Stomach (tissue), 9 donors: ENCODE results near the gene DOLK. TPM values are rescaled to one million over a fixed set of nuclear protein-coding genes. Genes with fewer than 3 reads are reported as not detected.

Experiments
- DNase-seq, 2 donors: peaks; one replicate each; pipeline versions ENCODE4 v3.0.0 to v3.0.0-alpha.2; 2013 to 2019
- H3K27ac ChIP-seq, 5 donors: fragments of 200-600 bp in 4 of 5; sonication (generic) in 4 of 5; one replicate each; pipeline ENCODE4 v1.5.1; 2013 to 2019; ENCODE audit warnings: mild to moderate bottlenecking in 1 of 5, moderate library complexity in 1 of 5
- H3K27me3 ChIP-seq, 3 donors: fragments of 200-600 bp; sonication (generic); one replicate each; pipeline ENCODE4 v1.5.1; 2017 to 2019; ENCODE audit warnings: mixed run types in 1 of 3
- H3K36me3 ChIP-seq, 4 donors: fragments of 200-600 bp; sonication (generic); 1 replicate in 3 of 4; 2 replicates in 1 of 4; pipeline ENCODE4 v1.5.1; 2016 to 2019
- H3K4me1 ChIP-seq, 4 donors: fragments of 200-600 bp; sonication (generic); one replicate each; pipeline ENCODE4 v1.5.1; 2016 to 2019
- H3K4me3 ChIP-seq, 4 donors: fragments of 200-600 bp; sonication (generic) in 3 of 4; one replicate each; pipeline ENCODE4 v1.5.1; 2016 to 2019; ENCODE audit warnings: mild to moderate bottlenecking in 1 of 4
- H3K9me3 ChIP-seq, 4 donors: fragments of 200-600 bp; sonication (generic); one replicate each; pipeline ENCODE4 v1.5.1; 2016 to 2019
- EP300 ChIP-seq: sonication (generic); formaldehyde crosslinking; IDR thresholded peaks from one replicate; pipeline ENCODE4 v1.6.1; 2017; ENCODE audit warnings: antibody characterized with exemption
- POLR2A ChIP-seq, 4 donors: fragments of 450-650 bp; IDR thresholded peaks; one replicate each; pipeline ENCODE4 v1.6.1; 2016; ENCODE audit warnings: antibody characterized with exemption in 4 of 4, control low read depth in 2 of 4, mild to moderate bottlenecking in 1 of 4, moderate library complexity in 1 of 4
- POLR2AphosphoS5 ChIP-seq, 3 donors: sonication (generic); formaldehyde crosslinking; IDR thresholded peaks; one replicate each; pipeline ENCODE4 v1.6.1; 2016; ENCODE audit warnings: antibody characterized with exemption in 3 of 3
- WGBS, 5 donors: extraction: QIAGEN DNeasy Blood & Tissue Kit in 3 of 5; methylation state at CpG; one replicate each; pipeline versions ENCODE4 v1.1.5 to v1.1.7; 2013 to 2018; 5-methylcytosine and 5-hydroxymethylcytosine counted together
- intact Hi-C: fragments of 100-400 bp; cut with DNase I; formaldehyde crosslinking; loops from one replicate; pipeline ENCODE4 v1.15.1; 2023; ENCODE audit warnings: low total_unique reads
- polyA plus RNA-seq, 3 donors: library from polyadenylated mRNA; stranded (reverse); fragments of 200-250 nt; gene quantifications; one replicate each; pipeline ENCODE4 v1.2.3, GENCODE V29; 2013
- total RNA-seq, 5 donors: library from RNA; depleted of rRNA; stranded (reverse); fragments of >200 nt; gene quantifications; one replicate each; pipeline versions ENCODE4 v1.1.0 to v1.2.3, GENCODE V29; 2014 to 2016
- TF ChIP-seq, protein P1 (sequence below), 7 experiments: fragments of 450-650 bp in 4 of 7; fragments of 200-600 bp in 3 of 7; sonication (generic) in 3 of 7; IDR thresholded peaks; one replicate each; pipeline ENCODE4 v1.5.1; 2016 to 2019; ENCODE audit warnings: antibody characterized with exemption in 7 of 7, control low read depth in 2 of 7, mild to moderate bottlenecking in 1 of 7
- donor health status: healthy with polysubstance abuse.
- donor health status: Bipolar disorder and iron deficiency.
- donor health status: healthy.

The DOLK gene
- total and polyA plus RNA-seq, 8 donors = 0.58 to 17.1 (median 7.2) TPM

DNA sequence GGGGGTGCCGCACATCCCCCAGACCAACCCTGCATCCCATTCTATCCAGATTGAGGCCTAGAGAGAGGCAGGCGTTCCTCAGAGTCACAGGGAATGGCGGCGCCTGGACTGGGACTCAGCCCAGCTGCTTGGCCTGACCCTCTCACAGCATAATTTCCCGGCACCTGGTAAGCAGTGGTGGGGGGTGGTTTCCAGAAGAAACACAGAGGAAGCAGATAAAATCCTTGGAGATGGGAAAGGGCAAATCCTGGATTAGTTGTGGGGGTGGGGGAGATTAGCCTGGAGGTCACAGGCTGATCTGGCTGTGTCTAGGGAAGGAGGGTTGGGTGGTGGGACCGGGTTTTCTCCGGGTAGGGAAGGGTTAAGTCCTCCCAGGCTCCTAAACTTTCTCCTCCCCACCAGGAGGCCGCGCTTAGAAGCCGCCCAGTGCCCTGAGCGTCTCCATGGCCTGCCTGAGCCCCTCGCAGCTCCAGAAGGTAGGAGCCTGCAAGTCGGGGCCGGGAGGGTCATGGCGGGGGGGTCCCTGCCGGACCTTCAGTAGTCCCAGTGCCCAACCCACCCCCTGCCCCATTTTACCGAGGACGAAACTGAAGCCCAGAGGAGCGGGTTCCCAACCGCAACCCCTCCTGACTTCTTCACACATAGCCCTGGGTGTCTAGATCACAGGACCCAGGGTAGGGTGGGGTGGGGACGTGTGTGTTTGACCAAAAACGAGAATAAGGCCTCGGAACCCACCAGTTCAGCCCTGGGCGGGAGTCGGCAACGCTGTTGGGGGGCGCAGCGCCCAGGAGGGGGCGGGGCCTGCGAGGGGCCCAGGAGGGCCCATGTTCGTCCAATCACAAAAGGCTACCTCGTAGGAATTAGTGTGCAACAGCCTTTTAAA, 25.3 kb downstream of the DOLK start:
- H3K27ac ChIP-seq = peak overlapping the region; percentile 78 to 95 (median 90)
- no peaks in the 10 kb centered on the region for H3K27me3 ChIP-seq
- 3 to 14% (median 8%) methylated on average over 24 to 32 of the region's 32 CpGs for WGBS, 5 donors
- DNase-seq = peak; percentile 55 to 90
- TF ChIP-seq POLR2A (IDR thresholded peaks at IDR 0.05) = no peak
- no peak for TF ChIP-seq EP300
- no peak for TF ChIP-seq POLR2AphosphoS5 (IDR thresholded peaks at IDR 0.05)
- TF ChIP-seq, protein P1, sequence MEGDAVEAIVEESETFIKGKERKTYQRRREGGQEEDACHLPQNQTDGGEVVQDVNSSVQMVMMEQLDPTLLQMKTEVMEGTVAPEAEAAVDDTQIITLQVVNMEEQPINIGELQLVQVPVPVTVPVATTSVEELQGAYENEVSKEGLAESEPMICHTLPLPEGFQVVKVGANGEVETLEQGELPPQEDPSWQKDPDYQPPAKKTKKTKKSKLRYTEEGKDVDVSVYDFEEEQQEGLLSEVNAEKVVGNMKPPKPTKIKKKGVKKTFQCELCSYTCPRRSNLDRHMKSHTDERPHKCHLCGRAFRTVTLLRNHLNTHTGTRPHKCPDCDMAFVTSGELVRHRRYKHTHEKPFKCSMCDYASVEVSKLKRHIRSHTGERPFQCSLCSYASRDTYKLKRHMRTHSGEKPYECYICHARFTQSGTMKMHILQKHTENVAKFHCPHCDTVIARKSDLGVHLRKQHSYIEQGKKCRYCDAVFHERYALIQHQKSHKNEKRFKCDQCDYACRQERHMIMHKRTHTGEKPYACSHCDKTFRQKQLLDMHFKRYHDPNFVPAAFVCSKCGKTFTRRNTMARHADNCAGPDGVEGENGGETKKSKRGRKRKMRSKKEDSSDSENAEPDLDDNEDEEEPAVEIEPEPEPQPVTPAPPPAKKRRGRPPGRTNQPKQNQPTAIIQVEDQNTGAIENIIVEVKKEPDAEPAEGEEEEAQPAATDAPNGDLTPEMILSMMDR (IDR thresholded peaks at IDR 0.05) = peak in 1 of 7 experiments; percentile 6
- peak overlapping the region; percentile 52 to 71 (median 58) for H3K4me3 ChIP-seq
- H3K9me3 ChIP-seq = no peaks in the 10 kb centered on the region
- peaks cover 0 to 18% (median 13%) of the 10 kb centered on the region in 4 donors for H3K36me3 ChIP-seq
- H3K4me1 ChIP-seq = peaks cover 35 to 60% (median 48%) of the 10 kb centered on the region in 4 donors
- intact Hi-C loops = no loop called here

DNA sequence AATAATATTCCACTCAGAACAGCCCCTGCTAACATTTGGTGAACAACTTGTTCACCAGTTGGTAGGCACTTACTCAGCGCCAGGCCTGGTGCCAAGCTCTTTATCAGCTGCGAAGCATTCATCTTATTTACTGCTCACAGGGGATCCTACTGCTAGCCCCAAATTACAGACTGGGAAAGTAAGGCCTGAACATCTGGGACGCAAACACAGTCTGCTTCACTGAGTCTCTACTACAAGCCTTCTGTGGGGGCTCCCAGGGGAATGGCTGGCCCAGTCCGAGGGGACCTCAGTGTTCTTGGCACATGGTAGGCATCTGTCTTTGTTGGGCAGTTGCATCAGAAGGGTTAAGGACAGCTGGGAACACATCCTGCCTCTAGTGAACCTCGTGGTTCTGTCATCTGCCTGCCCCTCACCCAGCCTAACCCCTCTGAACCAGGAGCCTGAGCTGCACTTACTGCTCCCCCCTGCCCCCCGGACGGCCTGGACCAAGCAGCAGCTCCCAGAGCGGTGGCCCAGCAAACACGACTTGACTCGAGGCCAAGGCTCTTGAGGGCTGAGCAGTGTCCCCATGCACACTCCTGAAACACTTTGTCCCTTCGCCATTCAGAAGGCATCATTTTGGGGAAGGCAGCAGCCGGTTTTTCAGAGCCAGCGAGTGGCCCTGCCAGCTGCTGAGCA, 26.9 kb downstream of the DOLK start, which contains the start of gene PHYHD1:
PHYHD1 (plus strand) TSS at position 602 of the 678 bp plus-strand sequence. CDS start 1,342 bp downstream, outside the sequence.
- 44 to 55% (median 50%) methylated on average over 6 to 13 of the region's 13 CpGs for WGBS, 5 donors
- Histone ChIP-seq H3K27me3 (no peaks in the 10 kb centered on the region), H3K27ac (peak within 1 kb of the TSS; percentile 78 to 95 (median 90)), H3K9me3 (no peaks in the 10 kb centered on the region), H3K4me1 (peaks cover 51 to 76% (median 64%) of the 10 kb centered on the region in 4 donors), H3K4me3 (peak within 1 kb of the TSS; percentile 52 to 71 (median 58)), H3K36me3 (peaks cover 10 to 31% (median 20%) of the 10 kb centered on the region in 4 donors)
- intact Hi-C loops = no loop called here
- TF ChIP-seq, protein P1 (IDR thresholded peaks at IDR 0.05) = no peak
- TF ChIP-seq POLR2AphosphoS5 (IDR thresholded peaks at IDR 0.05) = no peak
- no peak for TF ChIP-seq EP300
- TF ChIP-seq POLR2A (IDR thresholded peaks at IDR 0.05) = no peak
- peak in 1 of 2 donors; percentile 67 for DNase-seq

DNA sequence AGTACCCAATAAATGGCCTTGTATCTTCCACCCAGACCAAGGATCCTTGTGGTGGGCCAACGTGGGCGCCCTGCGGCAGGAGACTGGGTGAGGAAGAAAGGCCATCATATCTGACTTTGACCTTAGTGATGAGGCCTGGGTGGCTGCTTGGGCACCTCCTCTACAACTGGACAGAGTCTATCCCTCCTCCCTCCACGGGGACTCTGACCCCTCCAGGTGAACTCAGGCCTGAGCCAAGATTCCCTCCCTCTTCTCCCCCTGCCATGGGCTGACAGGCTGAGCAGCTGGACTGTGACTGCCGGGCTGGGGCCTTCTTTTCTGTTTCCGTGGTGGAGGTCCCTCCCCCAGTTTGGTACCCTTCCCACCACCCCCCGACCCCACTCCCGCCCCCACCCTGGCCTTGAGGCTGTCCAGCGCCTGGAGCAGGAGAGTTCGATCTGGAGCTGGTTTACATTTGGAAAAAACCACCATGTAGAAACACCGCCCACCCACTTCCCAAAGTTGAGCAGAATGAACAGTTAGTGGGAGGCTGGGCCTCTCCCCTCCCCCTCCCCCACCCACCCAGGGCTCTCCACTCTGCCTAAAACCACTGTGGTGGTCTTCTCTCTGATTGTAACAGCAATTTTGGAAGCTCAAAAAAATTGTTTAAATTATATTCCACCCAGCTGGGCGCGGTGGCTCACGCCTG, 27.9 kb downstream of the DOLK start:
- H3K9me3 ChIP-seq = no peaks in the 10 kb centered on the region
- DNase-seq = no peak
- peaks cover 54 to 86% (median 71%) of the 10 kb centered on the region in 4 donors for H3K4me1 ChIP-seq
- H3K27me3 ChIP-seq = no peaks in the 10 kb centered on the region
- H3K36me3 ChIP-seq = peaks cover 10 to 41% (median 26%) of the 10 kb centered on the region in 4 donors
- peak overlapping the region; percentile 23 to 95 (median 90) for H3K27ac ChIP-seq
- H3K4me3 ChIP-seq = no peak overlapping the region
- intact Hi-C loops = no loop called here
- no peak for TF ChIP-seq POLR2AphosphoS5 (IDR thresholded peaks at IDR 0.05)
- TF ChIP-seq EP300 = no peak
- TF ChIP-seq POLR2A (IDR thresholded peaks at IDR 0.05) = no peak
- TF ChIP-seq, protein P1 (IDR thresholded peaks at IDR 0.05) = no peak
- WGBS, 5 donors = 69 to 77% (median 71%) methylated on average over 12 to 14 of the region's 14 CpGs

DNA sequence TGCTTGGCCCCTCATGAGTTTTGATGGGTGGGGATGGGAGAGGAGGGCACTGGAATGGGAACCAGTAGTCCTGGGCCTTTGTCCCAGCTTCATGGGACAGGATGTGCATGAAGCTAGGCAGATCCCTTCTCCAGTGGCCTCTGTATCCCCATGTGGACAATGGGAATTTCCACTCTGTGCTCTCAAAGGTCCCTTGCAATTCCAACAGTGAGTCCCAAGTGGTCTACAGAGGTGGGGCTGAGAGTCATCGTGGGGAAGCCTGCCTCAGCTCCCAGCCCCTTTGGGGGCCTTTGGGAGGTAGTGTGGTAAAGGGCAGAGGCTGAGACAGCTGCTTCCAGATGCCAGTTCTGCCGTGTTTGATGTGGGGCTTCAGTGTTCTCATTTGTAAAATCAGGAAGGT, 28.5 kb downstream of the DOLK start:
- peaks cover 10 to 45% (median 30%) of the 10 kb centered on the region in 4 donors for H3K36me3 ChIP-seq
- no peak overlapping the region for H3K4me3 ChIP-seq
- 51 to 62% (median 57%) methylated on average over 2 of the region's 2 CpGs for WGBS, 5 donors
- intact Hi-C loops = no loop called here
- H3K4me1 ChIP-seq = peaks cover 60 to 90% (median 77%) of the 10 kb centered on the region in 4 donors
- no peaks in the 10 kb centered on the region for H3K9me3 ChIP-seq
- TF ChIP-seq, protein P1 (IDR thresholded peaks at IDR 0.05) = no peak
- TF ChIP-seq EP300 = no peak
- TF ChIP-seq POLR2AphosphoS5 (IDR thresholded peaks at IDR 0.05) = no peak
- no peak for TF ChIP-seq POLR2A (IDR thresholded peaks at IDR 0.05)
- H3K27me3 ChIP-seq = no peaks in the 10 kb centered on the region
- DNase-seq = no peak
- peak overlapping the region in 4 of 5 donors; percentile 84 to 95 (median 90) for H3K27ac ChIP-seq
